Posterior vena cava (tissue), 2 donors: ENCODE data around the gene TTC33. TPM values are rescaled to one million over a fixed set of nuclear protein-coding genes. Genes with fewer than 3 reads are reported as not detected.

Source experiments
- DNase-seq: peaks from one replicate; pipeline ENCODE4 v3.0.0-alpha.2; 2020; ENCODE audit warnings: low spot score
- intact Hi-C, 2 donors: fragments of 100-400 bp; cut with DNase I; formaldehyde crosslinking; loops; one replicate each; pipeline versions ENCODE4 v1.14.1 to v1.14.2; 2022 to 2023
- total RNA-seq, 2 donors: library from RNA; stranded (reverse); fragmentation: NEBNext Ultra II Directional; extraction: Animal tissue kit (Norgen Biotek cat#: 25700); gene quantifications; one replicate each; pipeline ENCODE4 v1.2.1, GENCODE V29; 2021
- donor health status: DM: yes; HTN: yes; CAD: no.
- donor health status: DM: yes; HTN: yes; CAD: no.

TTC33 gene
- total RNA-seq, 2 donors from 2014 or later, result 13.3 to 18.2 TPM

GRCh38 chr5:40507095-40507494 is 248.7 kb downstream of the TTC33 start:
- DNase-seq, result no peak

GRCh38 chr5:40505031-40505430 is 250.7 kb downstream of the TTC33 start:
- DNase-seq, result no peak
- intact Hi-C loops, result no loop called here

More at GRCh38 chr5:40507095-40507494, 248.7 kb downstream of the TTC33 start:
- intact Hi-C loops, result no loop called here

GRCh38 chr5:40503439-40503838 is 252.3 kb downstream of the TTC33 start:
- intact Hi-C loops, result no loop called here
- no peak for DNase-seq

GRCh38 chr5:40502736-40503135 is 253.0 kb downstream of the TTC33 start:
- DNase-seq, result no peak
- intact Hi-C loops, result no loop called here

- DNase-seq, result no peak
- intact Hi-C loops, result no loop called here
Observed at GRCh38 chr5:40501711-40502444, 253.9 kb downstream of the TTC33 start.

- DNase-seq, result no peak
- intact Hi-C loops, result no loop called here
Observed at GRCh38 chr5:40499518-40500273, 256.1 kb downstream of the TTC33 start.

- intact Hi-C loops, result no loop called here
- DNase-seq, result no peak
Observed at GRCh38 chr5:40499007-40499406, 256.8 kb downstream of the TTC33 start.

GRCh38 chr5:40497573-40497972 is 258.2 kb downstream of the TTC33 start:
- DNase-seq, result no peak
- intact Hi-C loops, result no loop called here

GRCh38 chr5:40495237-40495635 is 260.5 kb downstream of the TTC33 start:
- intact Hi-C loops, result no loop called here
- DNase-seq, result no peak

- no peak for DNase-seq
Observed at GRCh38 chr5:40494631-40495236, 261.0 kb downstream of the TTC33 start.

GRCh38 chr5:40492056-40492455 is 263.7 kb downstream of the TTC33 start:
- intact Hi-C loops, result no loop called here
- DNase-seq, result no peak

More at GRCh38 chr5:40494631-40495236, 261.0 kb downstream of the TTC33 start:
- intact Hi-C loops, result no loop called here

GRCh38 chr5:40491644-40492043 is 264.1 kb downstream of the TTC33 start:
- DNase-seq, result no peak
- intact Hi-C loops, result no loop called here

GRCh38 chr5:40490464-40491111 is 265.2 kb downstream of the TTC33 start:
- intact Hi-C loops, result no loop called here
- DNase-seq, result no peak

GRCh38 chr5:40489421-40489820 is 266.3 kb downstream of the TTC33 start:
- DNase-seq, result no peak
- intact Hi-C loops, result no loop called here

GRCh38 chr5:40486437-40487275 is 269.1 kb downstream of the TTC33 start:
- intact Hi-C loops, result no loop called here
- no peak for DNase-seq

GRCh38 chr5:40485021-40485998 is 270.5 kb downstream of the TTC33 start:
- no peak for DNase-seq
- intact Hi-C loops, result no loop called here

GRCh38 chr5:40484495-40484894 is 271.3 kb downstream of the TTC33 start:
- intact Hi-C loops, result no loop called here
- DNase-seq, result no peak

- intact Hi-C loops, result no loop called here
- no peak for DNase-seq
Observed at GRCh38 chr5:40483316-40483715, 272.4 kb downstream of the TTC33 start.
